Right atrium auricular region (tissue), 2 donors: ENCODE data around the gene MAD1L1. TPM values are rescaled to one million over a fixed set of nuclear protein-coding genes. Genes with fewer than 3 reads are reported as not detected.

Source experiments
- DNase-seq: peaks from one replicate; pipeline ENCODE4 v3.0.0-alpha.2; 2019; ENCODE audit warnings: low spot score
- H3K27ac ChIP-seq, 2 donors: fragments of 200-600 bp; sonication (generic); 1 replicate in 1 of 2; 2 replicates in 1 of 2; pipeline ENCODE4 v1.5.1; 2016 to 2019
- H3K27me3 ChIP-seq, 2 donors: fragments of 200-600 bp; sonication (generic); one replicate each; pipeline versions ENCODE4 v1.5.1 to v1.6.0; 2017 to 2019
- H3K36me3 ChIP-seq: fragments of 200-600 bp; sonication (generic); one replicate; pipeline ENCODE4 v1.5.1; 2016
- H3K4me1 ChIP-seq, 2 donors: fragments of 200-600 bp; sonication (generic); one replicate each; pipeline versions ENCODE4 v1.5.1 to v1.6.0; 2017 to 2019
- H3K4me3 ChIP-seq, 2 donors: fragments of 200-600 bp; sonication (generic); 1 replicate in 1 of 2; 2 replicates in 1 of 2; pipeline ENCODE4 v1.5.1; 2017 to 2019; ENCODE audit warnings: mild to moderate bottlenecking in 1 of 2, moderate library complexity in 1 of 2
- H3K9me3 ChIP-seq, 2 donors: fragments of 200-600 bp; sonication (generic); one replicate each; pipeline ENCODE4 v1.5.1; 2019
- CTCF ChIP-seq, 2 donors: fragments of 200-600 bp; sonication (generic); IDR thresholded peaks; one replicate each; pipeline ENCODE4 v1.5.1; 2019; ENCODE audit warnings: antibody characterized with exemption in 2 of 2
- total RNA-seq, 2 donors: library from RNA; depleted of rRNA; stranded (reverse); fragments of >200 nt; gene quantifications; one replicate each; pipeline ENCODE4 v1.1.0, GENCODE V29; 2016

The MAD1L1 gene
- total RNA-seq, 2 donors from 2014 or later: 13.3 to 31.9 TPM

DNA sequence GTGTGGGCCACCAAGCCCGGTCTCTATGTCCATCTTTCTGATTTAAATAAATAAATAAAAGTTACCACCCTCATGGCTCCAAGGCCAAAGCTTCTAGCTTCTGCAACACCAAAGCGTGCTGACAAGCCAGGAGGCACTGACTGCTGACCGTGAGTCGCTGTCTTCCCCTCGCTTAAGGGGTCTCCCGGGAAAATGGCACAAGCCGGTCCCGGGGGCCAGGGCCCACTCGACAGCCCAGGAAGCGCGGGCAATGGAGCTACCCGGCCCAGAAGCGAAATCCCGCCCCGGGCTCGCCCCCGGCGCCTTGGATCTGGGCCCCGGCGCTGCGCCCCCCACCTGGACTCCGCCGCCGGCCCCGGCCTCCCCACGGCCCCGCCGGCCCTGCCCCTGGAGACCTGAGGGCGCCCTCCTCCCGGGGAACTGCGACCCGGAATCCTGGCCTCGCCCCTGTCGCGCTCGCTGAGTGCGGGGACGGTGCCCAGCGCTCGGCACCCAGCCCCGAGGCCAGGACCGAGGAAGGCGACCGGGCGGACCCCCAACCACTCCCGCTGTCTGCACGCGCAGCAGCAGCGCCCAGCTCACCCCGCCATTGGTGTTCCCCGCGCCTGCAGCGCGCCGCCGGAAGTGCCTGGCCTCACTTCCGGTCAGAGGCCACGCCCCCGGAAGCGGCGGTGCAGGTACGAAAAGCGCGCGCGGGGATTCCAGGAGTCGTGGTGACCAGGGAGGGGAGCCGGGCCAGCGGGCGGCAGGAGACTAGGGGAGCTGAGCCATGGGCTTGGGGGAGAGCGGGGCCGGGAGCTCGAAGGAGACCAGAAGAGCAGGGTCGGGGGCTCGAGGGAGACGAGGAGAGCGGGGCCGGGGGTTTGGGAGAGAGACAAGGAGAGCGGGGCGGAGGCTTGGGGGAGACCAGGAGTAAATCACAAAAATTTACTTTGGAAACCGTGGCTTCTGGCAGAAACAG lies 9.1 kb upstream of the MAD1L1 start, which contains the start of the genes MRM2 and NUDT1:
Gene MRM2 (minus strand): TSS at position 626 of the 961 bp plus-strand sequence. CDS start 36 bp downstream, at position 590.
Gene NUDT1 (plus strand): TSS at position 647 of the 961 bp plus-strand sequence. CDS start 2,349 bp downstream, outside the sequence.
- Histone ChIP-seq H3K27me3 (no peaks in the 10 kb centered on the region), H3K36me3 (peaks cover 18% of the 10 kb centered on the region), H3K4me1 (peaks cover 0 to 22% of the 10 kb centered on the region in 2 donors), H3K27ac (peak within 1 kb of the TSS; percentile 67 to 73), H3K4me3 (peak within 1 kb of the TSS; percentile 91 to 100), H3K9me3 (no peaks in the 10 kb centered on the region)
- TF ChIP-seq CTCF (IDR thresholded peaks at IDR 0.05): no peak
- peak; percentile 85 for DNase-seq

GRCh38 chr7:2239242-2239641 lies 6.5 kb upstream of the MAD1L1 start:
- Histone ChIP-seq H3K36me3 (peaks cover 26% of the 10 kb centered on the region), H3K4me3 (no peak overlapping the region), H3K4me1 (peaks cover 0 to 22% of the 10 kb centered on the region in 2 donors), H3K9me3 (no peaks in the 10 kb centered on the region), H3K27me3 (no peaks in the 10 kb centered on the region), H3K27ac (no peak overlapping the region)
- TF ChIP-seq CTCF (IDR thresholded peaks at IDR 0.05): no peak
- DNase-seq: no peak

GRCh38 chr7:2237109-2237602 lies 4.4 kb upstream of the MAD1L1 start:
- TF ChIP-seq CTCF (IDR thresholded peaks at IDR 0.05): no peak
- H3K27ac ChIP-seq: peak overlapping the region; percentile 43 to 72
- H3K4me1 ChIP-seq: peaks cover 0 to 18% of the 10 kb centered on the region in 2 donors
- DNase-seq: peak; percentile 67
- H3K27me3 ChIP-seq: no peaks in the 10 kb centered on the region
- H3K9me3 ChIP-seq: no peaks in the 10 kb centered on the region
- H3K4me3 ChIP-seq: no peak overlapping the region
- peaks cover 26% of the 10 kb centered on the region for H3K36me3 ChIP-seq

DNA sequence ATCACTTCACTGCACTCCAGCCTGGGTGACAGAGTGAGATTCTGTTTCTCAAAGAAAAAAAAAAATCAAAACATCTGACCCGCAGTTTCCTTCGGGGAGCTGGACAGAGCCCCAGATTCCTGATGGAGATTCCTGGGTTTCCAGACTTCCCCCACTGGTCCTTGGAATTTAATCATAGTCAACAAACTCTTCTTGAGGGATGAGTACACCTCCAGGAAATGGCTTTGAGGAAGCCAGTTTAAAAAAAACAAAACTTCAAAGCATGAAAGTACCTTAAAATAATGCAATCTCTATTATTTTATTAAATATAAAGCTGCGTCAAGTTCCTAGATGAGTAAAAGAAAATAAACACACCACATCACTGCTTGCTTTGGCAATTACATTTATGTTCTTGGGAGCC lies 1.2 kb upstream of the MAD1L1 start:
- Histone ChIP-seq H3K4me1 (peaks cover 0 to 25% of the 10 kb centered on the region in 2 donors), H3K27ac (no peak overlapping the region), H3K36me3 (peaks cover 20% of the 10 kb centered on the region)

More for the DNA sequence above, 1.2 kb upstream of the MAD1L1 start:
- H3K27me3 ChIP-seq: no peaks in the 10 kb centered on the region
- DNase-seq: no peak
- TF ChIP-seq CTCF (IDR thresholded peaks at IDR 0.05): no peak
- no peak overlapping the region for H3K4me3 ChIP-seq
- no peaks in the 10 kb centered on the region for H3K9me3 ChIP-seq
